Breast epithelium (tissue), 3 donors: ENCODE results near the gene ABCC1.
"Not testable (repeated sequence)": the region's sequence is repeated elsewhere in the genome, so short reads cannot be mapped to it uniquely, and the experiment has no call there.

Experiments used
- CTCF ChIP-seq, 3 donors: fragments of 450-650 bp; IDR thresholded peaks; one replicate each; pipeline ENCODE4 v1.5.1; 2016 to 2017; ENCODE audit warnings: antibody characterized with exemption in 3 of 3, mild to moderate bottlenecking in 3 of 3, moderate library complexity in 3 of 3
- POLR2AphosphoS5 ChIP-seq, 3 donors: sonication (generic); formaldehyde crosslinking; IDR thresholded peaks; one replicate each; pipeline ENCODE4 v1.6.1; 2017; ENCODE audit warnings: antibody characterized with exemption in 3 of 3

GRCh38 chr16:16148000-16148599 is 198.7 kb downstream of the ABCC1 start:
- not testable (repeated sequence) for TF ChIP-seq CTCF, POLR2AphosphoS5 (IDR thresholded peaks at IDR 0.05)
